HG02938 (cell line): ENCODE data around the gene NKRF.
"Not testable (repeated sequence)": the region's sequence is repeated elsewhere in the genome, so short reads cannot be mapped to it uniquely, and the experiment has no call there.

Experiments
- ATAC-seq: cut with Tn5 transposase; IDR thresholded peaks from one replicate; pipeline ENCODE4 v1.9.1; 2021; ENCODE audit warnings: mild to moderate bottlenecking, moderate library complexity; ENCODE audit not compliant: unreplicated experiment

The NKRF gene

DNA sequence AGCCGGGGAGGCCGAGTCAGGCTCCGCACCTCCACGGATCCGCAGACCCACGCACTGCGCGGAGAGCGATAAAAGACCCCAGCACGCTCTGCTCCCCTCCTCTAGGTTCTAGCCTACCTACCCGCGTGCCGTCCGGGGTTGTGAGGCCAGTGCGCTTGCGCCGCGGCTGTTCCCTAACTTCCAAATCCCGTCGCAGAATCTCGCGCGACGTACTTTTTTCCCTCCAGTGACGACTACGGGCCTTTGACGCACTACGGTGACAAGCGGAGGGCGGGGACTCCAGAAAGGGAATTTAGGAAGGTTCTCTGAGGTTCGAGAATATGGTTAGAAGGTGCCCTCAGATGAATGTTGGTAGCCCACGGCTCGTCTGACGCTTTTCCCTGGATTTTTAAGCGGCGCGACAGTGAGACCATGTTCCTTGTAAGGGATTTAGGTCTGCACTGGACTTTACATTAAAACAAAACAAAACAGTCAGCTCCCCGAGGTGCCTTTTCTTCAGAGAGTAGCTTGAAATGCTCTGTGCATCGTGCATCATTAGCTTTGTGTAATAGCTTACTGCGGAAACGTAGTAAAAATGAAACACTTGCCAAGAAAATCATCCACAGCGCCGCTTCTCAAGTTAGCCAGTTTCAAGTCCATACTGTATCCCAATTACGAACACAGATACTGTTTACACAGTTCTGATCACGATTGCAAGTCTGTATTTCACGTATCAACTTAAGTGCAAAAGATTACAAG lies at the start of gene NKRF:
Gene NKRF (minus strand): TSS at position 145 of the 738 bp plus-strand sequence.
- ATAC-seq: peak; percentile 68

DNA sequence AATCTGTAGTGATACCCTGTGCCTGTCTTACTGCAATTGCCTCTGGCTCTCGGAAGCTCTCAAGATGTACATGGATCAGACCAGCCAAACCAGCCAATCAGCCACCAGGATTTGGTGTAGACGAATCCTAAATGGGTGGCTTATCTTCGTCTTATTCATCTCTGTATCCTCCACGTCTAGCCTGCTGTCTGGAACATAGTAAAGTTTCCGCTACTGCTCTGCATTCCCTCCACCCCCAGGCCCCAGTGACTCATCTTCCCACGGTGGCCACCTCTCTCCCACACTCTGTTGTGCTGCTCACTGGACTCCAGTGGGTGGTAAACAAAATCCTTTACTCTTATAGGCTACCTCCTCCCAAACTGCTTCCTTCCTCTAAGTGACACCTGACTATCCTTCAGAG lies 48.9 kb upstream of the NKRF start:
- ATAC-seq: no peak

DNA sequence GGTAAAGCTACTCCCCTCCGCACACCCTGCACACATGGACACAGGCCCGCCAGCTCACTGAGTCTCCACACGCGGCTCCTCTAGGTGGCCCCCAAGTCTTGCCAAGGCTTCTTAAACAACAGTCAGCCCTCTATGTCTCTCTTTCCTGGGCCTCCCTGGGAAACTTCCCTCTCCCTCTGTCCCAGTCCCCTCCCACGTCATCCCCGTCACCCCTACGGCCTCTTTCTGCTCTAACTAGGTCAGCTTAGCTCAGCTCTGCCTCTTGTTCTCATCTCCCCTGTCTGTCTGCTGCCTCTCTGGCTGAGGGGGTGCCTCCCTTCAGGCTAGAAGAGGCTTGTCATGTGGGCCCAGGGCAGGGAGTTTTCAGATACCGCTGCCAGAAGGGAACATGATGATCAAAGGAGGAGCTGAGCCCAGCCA lies 47.9 kb upstream of the NKRF start:
- ATAC-seq: no peak

DNA sequence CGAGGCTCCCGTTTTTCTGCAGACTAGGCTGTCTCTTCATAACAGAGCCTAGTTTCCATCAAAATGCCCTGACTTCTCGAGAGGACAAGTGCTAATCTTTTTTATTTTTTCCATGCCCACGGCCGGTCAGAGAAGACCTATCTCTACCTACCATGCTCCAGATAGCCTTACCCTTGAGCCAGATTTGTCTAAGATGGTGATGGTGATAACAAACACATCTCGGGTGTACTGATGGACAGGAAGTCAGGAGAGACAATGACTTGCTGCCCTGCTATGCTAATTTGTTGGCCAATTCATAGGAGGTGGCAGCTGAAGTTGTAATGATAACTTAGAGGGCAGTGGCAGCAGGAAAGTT lies 42.2 kb upstream of the NKRF start:
- ATAC-seq: no peak

DNA sequence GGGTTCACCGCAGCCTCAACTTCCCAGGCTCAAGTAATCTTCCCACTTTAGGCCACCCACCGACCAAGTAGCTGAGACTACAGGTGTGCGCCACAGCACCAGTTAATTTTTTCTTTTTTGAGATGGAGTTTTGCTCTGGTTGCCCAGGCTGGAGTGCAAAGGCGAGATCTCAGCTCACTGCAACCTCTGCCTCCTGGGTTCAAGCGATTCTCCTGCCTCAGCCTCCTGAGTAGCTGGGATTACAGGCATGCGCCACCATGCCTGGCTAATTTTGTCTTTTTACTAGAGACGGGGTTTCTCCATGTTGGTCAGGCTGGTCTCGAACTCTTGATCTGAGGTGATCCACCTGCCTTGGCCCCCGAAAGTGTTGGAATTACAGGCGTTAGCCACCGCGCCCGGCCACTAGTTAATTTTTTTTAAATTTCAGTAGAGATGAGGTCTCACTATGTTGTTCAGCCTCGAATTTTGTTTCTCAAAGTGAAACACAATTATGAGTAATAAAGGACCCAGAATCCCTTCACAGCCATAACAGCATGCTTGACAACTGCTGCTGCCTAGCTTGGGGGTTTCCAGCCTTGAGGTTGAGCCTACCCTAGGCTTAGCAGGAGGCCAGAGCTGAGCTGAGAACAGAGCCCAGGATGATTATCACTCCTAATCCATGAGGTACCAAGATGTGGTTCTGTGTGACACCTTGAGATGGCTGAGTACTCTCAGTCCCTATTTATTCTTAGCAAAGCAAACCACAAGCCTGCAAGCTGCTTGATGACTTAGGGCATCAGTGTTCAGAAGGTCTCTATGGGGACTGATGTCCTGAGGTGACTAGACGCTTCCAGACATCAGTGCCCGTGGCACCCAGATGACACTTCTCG lies 41.6 kb upstream of the NKRF start:
- ATAC-seq: peak; percentile 95

DNA sequence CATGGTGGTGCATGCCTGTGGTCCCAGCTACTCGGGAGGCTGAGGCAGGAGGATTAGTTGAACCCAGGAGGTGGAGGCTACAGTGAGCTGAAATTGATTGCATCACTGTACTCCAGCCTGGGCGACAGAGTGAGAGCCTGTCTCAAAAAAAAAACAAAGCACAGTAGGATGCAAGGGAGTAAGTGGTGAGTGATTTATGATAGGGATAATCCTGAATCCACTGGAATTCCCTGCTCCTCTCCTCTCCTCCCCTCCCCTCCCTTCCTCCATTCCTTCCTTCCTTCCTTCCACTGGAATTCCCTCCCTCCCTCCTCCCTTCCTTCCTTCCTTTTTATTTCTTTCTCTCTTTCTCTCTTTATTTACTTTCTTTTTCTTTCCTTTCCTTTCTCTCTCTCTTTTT lies 40.9 kb upstream of the NKRF start:
- ATAC-seq: no peak

DNA sequence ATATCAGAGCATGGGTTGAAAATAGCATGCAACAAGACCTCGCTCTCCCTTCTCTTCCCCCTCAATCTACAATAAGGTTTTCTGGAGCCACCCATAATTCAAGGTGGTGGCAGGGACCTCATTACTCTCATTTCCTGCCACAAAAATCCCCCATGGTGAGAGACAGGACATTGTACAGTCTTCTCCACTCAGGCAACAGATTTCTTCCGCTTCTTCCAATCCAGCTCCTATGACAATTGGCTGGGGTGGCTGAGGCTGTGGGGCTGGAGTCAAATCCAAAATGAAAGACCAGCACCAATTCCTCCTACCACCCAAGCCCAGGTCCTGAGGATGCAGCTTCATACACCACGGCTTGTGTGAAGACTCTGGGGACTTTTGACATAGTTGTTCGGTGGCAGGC lies 40.3 kb upstream of the NKRF start:
- ATAC-seq: no peak

DNA sequence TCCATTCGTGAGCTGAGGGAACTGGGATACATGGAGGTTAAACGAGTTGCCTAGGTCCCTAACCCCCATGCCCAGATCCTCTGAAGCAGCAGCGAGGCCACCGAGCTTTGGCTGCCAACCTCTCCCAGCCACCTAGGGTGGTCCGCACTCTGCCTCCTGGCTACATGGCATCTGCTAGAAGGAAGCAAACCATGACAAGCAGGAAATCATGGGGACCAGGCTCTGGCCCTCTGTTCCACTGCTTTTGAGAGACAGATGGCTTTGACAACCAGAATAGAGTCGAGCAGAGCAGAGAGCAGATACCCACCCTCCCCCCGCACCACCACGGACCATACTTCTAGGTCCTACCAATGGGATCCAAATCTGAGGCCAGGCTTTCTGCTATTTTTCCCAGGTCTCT lies 37.5 kb upstream of the NKRF start:
- ATAC-seq: no peak

DNA sequence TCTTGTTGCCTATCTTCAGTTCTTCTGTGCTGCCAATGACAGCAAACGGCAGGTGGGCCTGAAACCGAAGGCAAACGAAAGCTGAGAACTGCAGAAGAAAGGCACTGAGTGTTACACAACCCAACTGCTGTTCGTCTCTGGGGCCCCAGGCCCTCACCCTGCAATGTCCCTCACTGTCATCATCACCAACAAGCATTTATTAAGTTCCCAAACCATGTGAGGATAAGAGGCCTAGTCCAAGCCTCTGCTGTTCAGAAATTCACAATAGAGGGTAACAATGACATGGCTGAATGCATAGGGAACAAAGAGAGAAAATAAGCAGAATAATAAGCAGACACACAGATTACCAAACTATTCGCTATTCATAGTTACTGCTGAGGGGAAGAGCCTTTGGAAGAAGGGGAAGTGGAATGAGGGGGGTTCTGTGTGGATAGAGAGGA lies 34.5 kb upstream of the NKRF start:
- ATAC-seq: no peak

DNA sequence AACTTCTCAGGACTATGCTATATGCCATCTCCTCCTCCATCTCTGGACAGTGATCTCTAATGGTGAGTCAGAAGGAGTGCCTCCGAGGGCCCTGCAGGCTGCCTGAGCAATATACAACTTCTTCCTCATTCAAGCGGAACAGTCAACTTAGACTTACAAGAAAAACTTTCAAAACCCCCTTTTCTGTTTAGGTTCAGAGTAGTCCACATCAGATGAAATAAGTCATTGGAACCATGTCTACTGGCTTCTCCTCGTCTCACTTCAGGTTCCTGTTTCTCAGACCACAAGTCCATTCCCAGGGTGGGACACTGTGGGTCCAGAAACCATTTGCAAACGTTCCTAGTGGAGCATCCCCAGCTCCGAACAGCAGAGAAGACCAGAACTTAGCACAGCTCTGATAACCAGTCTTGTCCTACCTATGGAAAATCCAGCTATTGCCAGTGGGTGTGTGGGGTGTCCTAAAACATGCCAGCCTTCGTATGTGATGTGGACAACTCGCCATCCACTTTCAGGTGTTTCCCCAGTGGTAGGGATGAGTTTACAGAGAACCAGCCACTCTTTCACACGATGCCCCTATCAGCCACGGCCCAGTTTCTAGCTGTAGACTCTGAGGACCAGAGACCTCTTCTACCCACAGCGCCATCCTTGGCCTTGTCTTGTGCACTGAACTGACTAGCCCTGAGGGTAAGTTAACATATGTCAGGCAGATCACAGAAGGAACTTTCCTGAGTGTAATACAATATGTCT lies 32.7 kb upstream of the NKRF start:
- ATAC-seq: peak; percentile 67

DNA sequence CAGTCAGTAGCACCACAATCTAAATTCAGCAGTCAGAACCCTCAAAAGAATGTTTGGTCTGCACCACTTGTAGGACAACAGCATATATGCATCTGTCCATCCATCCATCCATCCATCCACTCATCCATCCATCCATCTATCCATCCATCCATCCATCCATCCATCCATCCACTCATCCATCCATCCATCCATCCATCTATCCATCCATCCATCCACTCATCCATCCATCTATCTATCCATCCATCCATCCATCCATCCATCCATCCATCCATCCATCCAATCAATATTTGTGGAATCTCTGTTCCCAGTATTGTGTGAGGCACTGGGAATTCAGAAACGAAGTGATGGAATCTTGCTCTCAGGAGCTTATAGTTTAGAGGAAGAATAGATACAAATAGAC lies 31.2 kb upstream of the NKRF start:
- ATAC-seq: not testable (repeated sequence)

DNA sequence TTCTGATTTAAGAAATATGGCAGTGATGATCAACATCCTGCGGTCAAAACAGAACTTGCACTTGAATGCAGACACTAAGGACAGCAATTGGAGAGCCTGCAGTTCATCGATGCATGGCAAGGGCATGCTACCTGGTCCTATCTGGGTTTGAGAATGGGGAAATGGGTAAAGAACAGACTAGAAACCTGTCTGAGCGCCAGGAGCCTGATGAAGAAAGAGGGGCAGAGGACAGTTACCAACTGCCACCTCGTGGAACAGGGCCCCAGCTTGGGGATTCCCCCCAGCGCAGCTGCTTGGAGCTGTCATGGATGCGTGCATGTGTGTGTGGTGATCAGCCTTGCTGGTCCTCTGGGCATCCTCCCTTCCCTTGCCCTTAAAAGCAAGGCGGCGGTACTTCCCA lies 30.2 kb upstream of the NKRF start:
- ATAC-seq: peak; percentile 42

DNA sequence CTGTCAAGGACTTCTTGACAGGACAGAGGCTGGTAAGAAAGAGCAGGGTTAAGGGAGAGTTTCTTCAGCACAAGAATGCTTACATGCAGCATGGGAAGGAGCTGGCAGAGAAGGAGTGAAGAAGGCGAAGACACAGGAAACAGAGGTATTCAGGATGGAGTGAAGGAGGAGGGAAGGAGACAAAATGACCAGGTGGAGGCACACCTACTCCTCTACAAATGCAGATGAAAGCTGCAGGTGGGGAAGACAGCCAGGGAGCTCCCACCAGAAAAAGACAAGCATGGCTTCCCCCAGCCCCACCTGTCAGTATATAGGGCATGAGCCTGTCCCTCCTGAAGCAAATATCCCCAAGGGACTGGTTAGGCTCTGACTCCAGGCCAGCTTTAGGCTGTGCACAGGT lies 29.6 kb upstream of the NKRF start:
- ATAC-seq: no peak

DNA sequence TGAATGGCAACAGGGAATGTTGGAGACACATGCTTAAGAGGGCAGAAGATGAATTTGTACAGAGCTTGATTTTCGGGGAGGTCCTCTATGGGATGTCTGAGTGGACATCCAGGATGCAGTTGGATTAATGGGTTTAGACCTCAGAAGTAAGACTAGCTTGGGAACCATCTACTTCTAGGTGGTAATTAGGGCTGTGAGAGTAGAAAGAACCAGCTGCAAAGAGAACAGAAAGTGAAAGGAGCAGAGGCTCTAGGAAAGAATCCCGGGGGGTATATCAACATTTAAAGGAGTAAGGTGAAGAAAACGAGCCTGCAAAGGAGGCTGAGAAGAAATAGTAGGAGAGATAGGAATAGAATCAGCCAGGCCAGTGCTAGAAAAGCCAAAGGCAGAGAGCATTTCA lies 29.0 kb upstream of the NKRF start:
- no peak for ATAC-seq

DNA sequence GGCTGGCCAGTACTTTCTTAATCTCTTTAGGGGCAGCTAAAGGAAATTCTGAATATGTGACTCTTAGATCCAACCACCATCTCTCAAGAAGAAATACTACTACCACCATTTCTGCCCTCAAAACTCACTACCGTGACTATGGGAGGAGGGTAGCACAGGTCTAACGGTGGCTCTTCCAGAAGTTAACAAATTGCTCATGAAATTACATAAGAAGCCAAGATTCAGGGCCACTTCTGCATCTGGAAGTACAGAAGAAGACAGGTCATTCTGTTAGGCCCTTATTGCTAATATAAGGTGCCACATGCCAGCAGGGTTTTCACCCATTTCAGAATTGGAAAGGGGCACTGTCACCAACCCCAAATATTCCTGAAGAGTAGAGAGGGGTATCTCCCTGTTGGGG lies 19.6 kb upstream of the NKRF start:
- no peak for ATAC-seq

DNA sequence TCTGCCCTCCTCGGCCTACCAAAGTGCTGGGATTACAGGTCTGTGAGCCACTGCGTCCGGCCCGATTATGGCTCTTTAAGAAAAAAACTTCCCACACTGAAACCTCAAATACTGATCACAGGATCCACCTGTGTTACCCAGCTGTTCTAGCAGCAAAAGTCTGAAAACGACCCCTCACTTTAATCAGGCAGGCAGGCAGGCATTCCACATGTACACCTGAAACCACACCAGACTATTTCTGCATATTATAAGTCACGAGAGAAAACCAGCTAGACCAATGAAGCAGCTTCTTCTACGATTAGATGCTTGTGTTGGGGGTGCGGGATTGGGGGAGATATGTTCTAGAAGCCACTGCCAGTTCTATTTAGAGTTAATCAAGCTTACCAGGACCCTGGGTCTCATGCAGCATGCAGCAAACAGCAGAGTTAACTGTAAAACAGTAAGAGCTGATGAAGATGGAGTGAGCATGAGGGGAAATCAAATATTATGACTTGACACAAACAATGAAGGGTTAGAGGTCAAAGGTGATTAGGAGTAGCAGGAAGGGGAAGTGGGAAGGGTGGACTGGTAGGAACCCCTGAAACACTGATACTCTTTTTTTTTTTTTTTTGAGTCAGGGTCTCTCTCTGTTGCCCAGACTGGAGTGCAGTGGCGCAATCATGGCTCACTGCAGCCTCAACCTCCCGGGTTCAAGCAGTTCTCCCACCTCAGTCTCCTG lies 18.9 kb upstream of the NKRF start:
- no peak for ATAC-seq

DNA sequence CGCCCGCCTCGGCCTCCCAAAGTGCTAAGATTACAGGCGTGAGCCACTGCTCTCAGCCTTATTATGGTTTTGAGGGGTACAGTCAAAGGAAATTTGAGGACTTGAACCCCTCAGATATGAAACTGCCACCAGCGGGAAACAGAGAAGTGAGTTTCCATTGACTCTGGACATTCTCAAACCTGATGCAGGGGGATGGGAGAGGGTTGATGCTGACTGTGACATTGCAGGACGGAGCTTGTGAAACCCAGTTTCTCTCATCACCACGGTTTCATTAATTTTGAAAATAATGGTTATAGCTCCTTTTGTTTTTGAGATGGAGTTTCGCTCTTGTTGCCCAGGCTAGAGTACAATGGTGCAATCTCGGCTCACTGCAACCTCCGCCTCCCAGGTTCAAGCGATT lies 18.2 kb upstream of the NKRF start:
- ATAC-seq: no peak

DNA sequence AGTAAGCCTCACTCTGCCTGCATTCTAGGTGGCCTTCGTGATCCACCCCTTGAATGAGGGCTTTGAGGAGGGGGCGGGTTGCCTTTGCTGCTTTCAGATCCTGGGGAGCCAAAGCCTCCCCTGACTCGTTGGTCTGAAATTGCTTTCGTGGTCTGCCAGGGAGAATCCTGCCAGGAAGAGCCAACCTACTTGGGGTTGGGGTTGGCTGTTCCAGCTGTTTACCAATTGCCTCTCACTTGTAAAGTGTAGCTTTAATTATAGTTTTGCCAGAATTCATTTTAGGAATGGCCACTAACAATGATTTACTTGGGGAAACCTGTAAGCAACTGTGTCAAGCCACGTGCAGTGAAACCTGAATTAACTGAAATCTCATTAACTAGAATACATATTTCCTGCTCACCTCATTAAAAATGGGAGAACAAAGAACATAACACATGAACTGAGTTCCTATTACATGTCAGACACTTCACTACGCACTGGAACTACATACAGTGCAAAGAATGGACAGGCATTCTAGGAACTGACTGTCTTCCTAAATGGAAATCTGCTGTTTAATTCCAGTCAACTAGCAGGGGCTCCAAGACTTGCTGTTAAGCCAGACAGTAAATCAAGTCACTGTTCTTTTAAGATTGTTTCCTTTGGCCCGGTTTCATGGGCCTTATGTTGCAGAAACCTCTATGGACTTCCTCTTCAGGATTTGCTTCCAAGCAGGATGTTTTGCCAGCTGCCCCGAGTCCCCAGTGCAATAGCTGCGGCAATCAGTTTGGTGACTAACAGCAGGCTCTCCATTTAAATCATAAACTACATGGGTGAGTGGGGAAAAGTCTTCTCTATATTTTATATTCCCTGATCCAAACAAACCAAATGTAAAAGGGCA lies 16.4 kb upstream of the NKRF start:
- no peak for ATAC-seq

DNA sequence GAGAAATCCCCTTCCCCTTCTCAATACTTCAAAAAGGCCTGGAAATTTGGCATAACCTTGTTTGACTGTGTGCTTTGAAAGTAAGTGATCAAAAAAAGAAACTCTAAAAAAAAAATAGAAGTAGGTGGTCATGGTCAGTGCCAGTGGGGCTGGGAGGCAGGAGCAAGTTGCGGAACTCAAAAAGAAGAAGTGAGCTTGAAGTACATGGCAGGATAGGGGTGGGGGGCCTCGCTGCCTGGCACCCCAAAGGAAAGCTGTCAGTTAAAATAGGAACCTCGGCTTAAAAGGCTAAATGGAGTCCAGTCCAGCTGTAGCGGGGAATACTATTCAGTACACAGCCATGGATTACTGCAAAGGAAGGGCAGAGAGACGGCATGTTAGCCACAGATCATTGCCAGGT lies 12.2 kb upstream of the NKRF start:
- no peak for ATAC-seq
